HG03135 (cell line): ENCODE data around the gene VAT1.
A peak's percentile ranks its signal among the peaks of the same experiment; 100 is the strongest.
"Not testable (repeated sequence)": the region's sequence is repeated elsewhere in the genome, so short reads cannot be mapped to it uniquely, and the experiment has no call there.

ENCODE experiments used
- ATAC-seq: cut with Tn5 transposase; IDR thresholded peaks from one replicate; pipeline ENCODE4 v1.9.1; 2021; ENCODE audit warnings: mild to moderate bottlenecking, moderate library complexity; ENCODE audit not compliant: unreplicated experiment

VAT1 gene

DNA sequence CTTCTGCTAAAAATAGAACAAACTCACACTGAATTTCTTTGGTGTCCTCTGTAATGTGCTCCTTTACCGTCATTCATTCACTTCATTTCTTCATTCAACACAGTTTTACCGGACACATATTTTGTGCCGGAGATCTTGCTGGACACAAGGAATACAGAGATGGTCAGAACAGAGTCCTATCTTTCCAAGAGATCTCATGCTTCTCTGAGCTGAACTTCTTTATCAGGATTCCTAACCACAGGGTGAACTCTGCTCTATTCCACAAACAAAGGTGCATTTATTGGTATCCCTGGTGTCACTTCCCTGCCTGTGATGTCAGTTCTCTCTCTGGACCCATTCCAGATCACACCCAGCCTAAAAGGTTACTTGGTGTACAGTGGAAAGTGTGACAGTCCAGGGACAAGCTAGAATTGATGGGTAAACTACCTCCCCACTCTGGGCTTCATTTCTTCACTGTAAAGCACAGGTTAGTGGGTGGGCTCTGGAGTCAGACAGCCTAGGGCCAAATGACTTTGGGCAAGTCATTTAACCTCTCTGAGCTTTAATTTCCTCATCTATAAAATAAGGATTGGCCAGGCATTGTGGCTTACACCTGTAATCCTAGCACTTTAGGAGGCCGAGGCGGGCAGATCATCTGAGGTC is 11.4 kb downstream of the VAT1 start:
- ATAC-seq: no peak

DNA sequence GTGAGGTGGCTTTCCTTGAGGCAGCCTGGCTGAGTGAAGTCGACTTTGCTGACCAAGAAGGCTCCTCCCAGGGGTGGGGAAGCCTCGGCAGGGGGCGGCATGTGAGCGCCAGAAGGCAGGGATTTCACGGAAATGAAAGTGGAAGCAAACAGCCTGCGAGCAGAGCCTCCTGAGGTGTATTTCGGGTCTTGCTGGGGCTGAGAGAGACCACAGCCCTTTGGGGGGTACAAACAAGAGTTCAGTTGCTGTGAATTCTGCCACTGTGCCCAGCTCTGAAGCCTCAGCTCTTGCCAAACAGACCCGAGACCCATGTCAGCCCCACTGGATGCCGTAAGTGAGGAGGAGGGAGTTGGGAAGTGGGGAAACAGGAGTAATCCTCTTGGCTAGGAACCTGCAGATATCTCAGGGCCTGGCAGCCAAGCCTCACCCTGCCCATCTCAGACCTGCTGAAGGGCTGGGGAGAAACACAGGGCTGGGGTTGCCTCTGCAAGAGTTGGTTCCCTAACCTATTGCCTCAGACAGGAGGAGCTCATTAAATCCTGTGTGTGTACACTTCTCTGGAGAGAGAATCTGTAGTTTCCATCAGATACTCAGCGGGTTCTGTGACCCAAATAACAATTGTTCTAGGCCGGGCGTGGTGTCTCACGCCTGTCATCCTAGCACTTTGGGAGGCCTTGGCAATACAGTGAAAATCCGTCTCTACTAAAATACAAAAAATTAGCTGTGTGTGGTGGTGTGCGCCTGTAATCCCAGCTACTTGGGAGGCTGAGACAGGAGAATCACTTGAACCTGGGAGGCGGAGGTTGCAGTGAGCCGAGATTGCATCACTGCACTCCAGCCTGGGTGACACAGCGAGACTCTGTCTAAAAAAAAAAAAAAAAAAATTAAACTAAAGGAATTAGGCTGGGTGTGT is 15.3 kb downstream of the VAT1 start, which contains the start of gene IFI35:
Gene IFI35, plus strand, starts transcription at position 146 of the 913 bp plus-strand sequence. Its CDS starts 164 bp downstream, at position 310.
- peak; percentile 81 for ATAC-seq

DNA sequence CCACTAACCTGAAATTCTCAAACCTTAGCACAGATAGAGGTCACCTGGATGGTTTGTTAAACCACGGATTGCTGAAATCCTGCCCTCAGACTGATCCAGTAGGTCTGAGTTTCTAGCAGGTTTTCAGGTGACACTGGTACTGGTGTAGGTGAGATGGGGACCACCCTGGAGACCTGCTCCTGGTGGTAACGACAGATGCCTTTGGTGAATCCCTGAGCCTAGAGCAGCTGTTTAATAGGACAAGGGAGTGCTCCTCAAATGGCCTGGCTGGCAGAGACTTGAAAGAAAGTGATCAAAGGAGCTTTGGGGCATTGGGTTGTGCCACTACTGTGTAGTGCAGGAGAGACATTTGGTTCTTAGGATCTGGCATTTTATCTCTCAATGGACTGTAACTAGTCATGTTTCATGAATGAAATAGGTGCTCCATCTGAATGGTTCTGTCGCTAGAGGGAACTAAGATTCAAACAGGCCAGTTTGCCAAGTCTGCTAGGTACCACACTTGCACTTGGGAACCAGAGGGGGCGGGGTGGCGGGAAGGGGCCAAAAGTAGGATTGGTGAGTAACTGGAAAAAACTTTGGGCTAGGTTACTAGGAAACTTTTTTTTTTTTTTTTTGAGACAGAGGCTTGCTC is 18.5 kb downstream of the VAT1 start:
- ATAC-seq: no peak

DNA sequence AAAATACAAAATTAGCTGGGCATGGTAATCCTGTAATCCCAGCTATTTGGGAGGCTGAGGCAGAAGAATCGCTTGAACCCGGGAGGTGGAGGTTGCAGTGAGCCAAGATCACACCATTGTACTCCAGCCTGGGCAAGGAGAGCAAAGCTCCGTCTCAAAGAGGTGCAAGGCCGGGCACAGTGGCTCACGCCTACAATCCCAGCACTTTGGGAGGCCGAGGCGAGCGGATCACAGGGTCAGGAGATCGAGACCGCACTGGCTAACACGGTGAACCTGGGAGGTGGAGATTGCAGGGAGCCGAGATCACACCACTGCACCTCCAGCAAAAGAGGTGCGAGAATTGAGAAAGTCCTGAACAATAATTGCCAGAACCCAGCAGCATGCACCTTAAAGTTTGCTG is 21.3 kb downstream of the VAT1 start:
- ATAC-seq: not testable (repeated sequence)

DNA sequence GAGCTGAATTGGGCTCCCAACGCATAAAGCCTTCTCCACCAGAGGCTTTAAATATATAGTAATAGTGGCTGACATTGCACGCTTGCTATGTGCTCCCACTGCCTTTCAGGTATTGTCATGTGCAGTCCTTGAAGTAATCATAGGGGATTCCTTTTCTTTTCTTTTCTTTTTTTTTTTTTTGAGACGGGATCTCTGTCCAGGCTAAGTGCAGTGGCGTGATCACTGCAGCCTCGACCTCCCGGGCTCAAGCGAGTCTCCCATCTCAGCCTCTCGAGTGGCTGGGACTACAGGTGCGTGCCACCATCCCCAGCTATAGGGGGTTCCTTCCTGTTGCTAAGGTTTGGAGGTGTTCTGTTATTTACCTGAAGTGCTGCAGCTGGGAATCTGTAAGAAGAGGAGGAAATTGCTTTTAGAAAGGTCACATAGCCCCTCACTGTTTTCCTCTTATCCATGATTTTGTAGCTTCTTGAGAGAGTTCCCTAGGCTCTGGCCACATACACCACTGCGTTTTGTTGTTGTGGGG is 23.1 kb downstream of the VAT1 start:
- ATAC-seq: no peak

DNA sequence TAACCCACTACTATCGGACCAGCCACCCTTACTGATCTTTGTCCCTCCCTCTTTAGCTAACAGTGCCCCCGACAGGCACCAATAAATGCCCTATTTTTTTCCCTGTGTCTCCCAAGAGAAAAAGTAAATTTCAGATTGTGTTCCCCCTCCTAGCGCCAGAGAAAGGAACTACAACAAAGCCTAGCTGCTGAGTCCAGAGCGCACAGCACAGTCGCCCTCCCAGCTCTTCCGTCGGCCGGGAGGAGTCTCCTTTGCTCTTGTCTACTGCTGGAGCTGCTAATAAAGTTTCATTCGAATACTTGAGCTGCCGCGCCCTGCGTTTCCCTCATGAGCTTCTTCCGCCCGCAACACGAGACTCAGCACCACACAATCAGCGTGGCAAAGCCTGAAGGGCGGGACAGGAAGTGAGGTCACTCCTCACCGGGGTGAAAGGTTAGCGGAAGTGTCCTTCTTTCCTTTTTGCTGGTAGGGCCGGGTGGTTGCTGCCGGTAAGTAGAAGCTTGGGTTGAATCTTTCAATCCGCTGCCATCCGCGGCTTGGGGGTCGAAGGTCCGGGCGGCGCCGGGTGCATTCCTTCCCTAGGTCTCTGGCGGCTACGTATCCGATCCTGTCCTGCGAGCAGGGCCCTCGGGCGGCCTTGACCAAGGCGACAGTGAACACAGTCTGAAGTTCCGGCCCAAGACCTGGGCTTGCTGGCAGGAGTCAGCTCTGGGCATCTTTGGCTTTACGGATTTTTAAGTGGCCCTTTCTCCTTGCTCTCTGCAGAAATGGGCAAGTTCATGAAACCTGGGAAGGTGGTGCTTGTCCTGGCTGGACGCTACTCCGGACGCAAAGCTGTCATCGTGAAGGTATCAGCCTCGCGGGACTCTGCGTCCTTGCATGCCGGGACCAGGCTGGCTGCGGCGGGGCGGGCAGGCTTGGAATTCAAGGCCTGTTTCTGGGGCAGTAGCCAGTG is 23.9 kb downstream of the VAT1 start, which contains the start of gene RPL27:
Gene RPL27, plus strand, starts transcription at position 436 of the 955 bp plus-strand sequence. Its CDS starts 332 bp downstream, at position 768.
- ATAC-seq: peak; percentile 90

DNA sequence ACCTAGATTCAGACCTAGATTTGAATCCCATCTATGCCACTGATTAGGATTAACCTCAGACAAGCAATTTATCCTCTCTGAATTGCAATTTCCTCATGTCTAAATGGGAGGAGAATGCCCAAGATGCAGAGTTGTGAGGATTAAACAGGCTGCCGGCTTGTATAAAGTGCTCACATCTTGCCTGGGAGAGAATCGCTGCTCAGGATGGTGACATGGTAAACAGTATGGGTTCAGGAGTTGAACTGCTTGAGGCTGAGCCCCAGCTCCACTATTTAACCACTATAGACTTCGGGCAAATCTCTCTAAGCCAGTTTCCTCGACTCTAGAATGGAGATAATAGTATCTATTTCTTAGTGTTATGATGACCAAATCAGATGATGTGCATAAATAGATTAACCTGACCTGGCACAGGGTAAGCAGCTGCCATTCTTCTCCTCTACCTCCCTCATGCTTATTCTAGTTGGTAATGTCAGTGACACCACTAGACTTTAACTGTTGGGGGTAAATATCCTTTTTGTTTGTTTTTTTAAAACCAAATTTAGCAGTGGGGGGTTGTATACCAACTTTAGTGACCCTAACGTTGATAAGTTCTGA is 24.7 kb downstream of the VAT1 start:
- no peak for ATAC-seq

DNA sequence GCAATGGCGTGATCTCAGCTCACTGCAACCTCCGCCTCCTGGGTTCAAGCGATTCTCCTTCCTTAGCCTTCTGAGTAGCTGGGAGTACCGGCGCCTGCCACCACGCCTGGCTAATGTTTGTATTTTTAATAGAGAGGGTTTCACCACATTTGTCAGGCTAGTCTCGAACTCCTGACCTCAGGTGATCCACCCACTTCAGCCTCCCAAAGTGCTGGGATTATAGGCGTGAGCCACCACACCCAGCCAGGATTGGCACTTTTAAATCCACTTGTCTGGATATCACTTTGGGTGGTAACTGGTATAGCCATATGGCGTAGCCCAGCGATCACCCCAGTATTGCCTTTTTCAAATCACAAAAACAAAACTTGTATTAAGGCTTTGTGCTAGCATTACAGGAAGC is 28.3 kb downstream of the VAT1 start:
- ATAC-seq: not testable (repeated sequence)

DNA sequence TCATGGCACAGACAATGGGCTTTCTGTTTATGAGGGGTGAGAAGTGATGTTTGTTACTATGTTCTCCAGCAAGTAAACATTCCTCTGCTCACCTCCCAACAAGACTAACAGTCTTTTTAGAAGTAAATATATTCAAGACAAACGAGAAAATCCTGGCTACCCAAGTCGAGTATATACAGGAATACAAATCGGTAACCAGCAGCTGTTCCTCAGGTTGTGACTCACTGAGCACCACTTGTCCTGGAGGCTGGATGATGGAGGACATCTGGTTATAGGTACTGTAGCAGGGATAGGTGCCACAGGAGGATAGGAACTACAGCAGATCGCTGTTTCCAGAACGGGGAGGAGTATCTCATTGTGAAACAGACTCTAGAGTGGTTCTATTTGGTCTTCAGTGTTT is 29.3 kb downstream of the VAT1 start:
- no peak for ATAC-seq

DNA sequence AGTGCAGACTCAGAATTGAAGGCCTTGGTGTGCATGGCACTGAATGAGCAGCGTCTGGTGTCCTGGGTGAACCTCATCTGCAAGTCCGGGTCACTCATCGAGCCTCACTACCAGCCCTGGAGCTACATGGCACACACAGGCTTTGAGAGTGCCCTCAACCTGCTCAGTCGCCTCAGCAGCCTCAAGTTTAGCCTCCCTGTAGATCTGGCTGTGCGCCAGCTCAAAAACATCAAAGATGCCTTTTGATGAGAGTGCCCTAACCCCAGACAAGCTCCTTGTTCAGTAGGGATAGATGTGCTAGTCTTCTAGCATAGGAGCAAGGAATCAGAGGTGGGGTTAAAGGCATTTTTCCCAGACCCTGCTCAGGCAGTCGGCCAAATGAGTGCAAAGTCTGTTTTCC is 30.7 kb downstream of the VAT1 start:
- ATAC-seq: no peak

DNA sequence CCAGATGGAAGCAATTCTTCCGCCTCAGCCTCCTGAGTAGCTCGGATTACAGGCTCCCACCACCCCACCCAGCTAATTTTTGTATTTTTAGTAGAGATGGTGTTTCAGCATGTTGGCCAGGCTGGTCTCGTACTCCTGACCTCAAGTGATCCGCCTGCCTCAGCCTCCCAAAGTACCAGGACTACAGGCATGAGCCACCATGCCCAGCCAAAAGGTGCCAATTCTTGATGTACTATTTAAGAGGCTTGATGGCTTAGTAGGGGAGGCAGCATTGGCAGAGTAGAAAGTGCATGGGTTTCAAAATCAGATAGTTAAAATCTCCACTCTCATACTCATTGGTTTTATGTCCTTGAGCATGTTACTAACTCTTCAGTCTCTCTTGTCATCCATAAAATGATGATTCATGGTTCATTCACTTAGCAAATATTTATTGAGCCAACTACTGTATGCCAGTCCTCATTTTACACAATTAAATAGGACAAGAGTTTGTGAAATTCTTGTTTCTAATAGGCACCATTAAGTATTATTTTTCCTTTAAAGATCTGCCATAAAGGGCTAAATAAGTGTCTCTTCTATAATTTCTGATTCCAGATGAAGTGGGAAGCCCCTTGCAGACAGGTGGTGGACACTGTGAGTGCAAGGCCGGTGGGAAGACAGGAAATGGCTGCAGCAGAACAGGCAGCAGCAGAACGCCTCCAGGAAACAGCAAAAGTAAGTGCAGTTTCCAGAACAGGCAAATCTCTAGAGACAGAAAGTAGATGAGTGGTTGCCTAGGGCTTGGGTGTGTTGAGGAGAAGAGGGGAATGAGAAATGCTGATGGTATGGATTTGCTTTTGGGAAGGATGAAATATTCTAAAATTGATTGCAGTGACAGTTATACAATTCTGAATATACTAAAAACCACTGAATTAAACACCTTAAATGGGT is 32.2 kb downstream of the VAT1 start:
- no peak for ATAC-seq

DNA sequence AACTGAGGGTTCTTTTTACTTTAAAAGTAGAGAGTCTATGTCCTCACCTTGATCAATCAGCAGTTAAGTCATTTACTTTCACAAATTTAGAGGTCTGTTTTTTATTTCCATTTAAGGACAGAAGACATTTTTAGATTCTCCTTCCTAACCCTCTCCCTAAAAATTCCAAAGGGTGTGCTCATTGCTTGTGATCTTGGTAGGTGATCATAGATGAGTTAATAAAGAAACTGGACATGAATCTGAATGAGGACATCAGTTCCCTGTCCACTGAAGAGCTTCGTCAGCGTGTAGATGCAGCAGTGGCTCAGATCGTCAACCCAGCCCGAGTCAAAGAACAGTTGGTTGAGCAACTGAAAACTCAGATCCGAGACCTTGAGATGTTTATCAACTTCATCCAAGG is 33.0 kb downstream of the VAT1 start:
- ATAC-seq: no peak

DNA sequence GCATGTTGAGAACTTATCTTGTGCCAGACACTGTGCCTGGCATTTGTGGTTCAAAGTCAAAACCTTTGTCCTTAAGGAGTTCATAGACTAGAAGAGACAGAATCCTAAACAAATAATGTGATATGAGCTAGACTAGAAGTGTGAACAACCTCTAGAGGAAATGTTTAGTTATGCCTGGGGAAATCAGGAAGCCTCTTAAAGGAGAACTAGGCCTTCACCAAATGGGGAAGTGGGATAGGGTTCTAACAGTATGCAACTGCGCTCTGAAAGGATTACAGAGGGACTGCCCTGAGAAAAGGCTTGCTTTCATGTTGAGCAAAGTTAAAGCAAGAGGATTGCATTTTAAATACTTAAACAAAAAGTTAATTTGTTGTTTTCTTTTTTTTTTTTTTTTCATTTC is 37.0 kb downstream of the VAT1 start:
- no peak for ATAC-seq

DNA sequence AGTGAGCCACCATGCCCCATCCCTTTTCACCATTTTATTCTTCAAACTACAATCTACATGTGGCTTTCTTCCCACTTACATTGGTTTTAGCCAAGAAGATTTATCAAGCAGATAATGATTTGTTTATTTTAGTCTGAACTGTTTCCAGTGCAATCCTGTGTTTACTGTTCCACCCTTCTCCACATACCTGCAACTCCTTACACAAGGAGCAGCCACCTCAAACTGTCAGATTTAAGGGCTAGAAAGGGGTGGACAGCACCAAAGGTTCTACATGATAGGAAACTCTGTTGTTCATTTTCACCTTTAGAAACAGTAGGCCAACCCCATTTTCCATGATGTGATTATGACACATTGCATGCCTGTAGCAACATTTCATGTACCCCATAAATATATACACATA is 39.9 kb downstream of the VAT1 start:
- no peak for ATAC-seq

DNA sequence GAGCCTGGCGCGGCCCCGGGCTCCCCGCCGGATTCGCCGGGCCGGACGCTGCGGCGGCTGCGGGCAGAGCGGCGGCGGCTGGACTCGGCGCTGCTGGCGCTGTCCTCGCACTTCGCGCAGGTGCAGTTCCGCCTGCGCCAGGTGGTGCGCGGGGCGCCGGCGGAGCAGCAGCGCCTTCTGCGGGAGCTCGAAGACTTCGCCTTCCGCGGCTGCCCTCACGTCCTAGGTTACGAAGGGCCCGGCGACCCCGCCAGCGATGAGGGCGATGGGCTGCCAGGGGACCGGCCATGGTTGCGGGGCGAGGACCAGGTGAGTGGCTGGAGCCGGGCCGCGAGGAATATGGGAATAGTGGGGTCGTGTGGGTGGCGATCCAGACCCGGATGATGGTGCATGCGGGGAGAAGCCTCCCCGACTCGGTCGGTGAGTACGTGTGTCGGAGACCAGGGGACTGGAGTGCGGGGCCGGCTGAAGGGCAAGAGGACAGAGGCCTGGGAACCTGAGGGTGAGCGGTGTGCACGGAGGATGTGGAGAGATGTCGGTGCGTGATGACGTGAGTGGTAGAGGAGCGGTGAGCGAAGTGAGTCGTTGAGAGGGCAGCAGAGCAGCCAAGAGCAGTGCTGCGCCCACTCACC is 41.3 kb downstream of the VAT1 start:
- ATAC-seq: peak; percentile 53

DNA sequence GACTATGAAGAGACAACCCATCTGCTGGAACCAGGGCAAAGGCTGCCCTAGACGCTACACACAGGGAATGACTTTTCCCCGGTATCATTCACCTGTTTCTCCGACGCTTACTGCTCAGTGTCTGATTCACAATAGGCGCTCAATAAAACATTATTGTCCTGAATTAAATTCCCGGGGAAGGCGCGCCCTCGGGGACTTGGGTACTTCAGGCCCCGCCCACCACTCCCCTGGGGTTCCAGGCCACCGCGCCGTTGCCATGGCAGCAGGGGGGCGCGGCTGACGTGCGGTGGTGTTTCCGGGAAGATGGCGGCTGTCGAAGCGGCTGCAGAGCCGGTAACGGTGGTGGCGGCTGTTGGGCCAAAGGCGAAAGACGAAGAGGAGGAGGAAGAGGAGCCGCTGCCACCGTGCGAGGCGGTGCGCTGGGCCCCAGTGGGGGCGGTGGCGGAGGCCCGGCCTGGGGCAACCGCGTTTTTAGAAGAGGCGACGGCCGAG is 41.9 kb downstream of the VAT1 start, which contains the start of gene RUNDC1:
Gene RUNDC1, plus strand, starts transcription at position 292 of the 492 bp plus-strand sequence. Its CDS starts 12 bp downstream, at position 304.
- ATAC-seq: peak; percentile 55

DNA sequence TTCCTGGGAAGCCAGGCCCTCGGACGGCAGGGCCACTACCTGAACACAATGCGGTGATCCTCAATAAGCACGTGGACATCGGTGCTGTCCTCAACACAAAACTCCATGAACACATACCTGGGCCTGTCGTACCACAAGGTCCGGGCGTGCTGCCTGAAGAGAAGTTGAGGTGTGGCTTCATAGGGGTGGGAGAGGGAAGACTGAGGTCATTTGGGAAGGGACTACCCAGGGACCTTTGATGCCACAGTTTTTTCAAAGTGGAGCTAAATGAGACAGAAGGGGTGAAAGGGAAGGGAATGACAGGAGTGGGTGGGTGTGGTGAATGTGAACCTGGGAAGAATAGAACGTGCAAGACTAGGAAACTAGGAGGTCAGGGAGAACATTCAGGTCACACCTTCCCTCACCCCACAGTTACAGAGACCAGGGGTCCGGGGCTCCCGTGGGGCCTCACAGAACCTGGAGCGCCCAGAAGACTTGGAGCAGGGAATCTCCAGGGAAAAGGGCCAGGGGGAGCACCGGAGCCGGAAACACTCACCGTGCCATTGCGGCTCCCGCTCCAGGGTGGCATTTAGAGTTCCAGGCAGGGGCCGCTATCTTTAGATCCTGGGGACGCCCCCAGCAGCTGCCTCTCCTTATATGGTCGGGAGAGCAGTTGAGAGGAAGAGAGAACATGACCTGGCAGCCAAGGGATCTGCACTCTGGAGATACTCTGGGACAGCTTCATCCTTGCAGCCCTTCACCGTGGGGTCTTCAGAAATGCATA is 42.5 kb downstream of the VAT1 start, which contains the start of gene PTGES3L:
Gene PTGES3L, minus strand, starts transcription at position 570 of the 763 bp plus-strand sequence. Its CDS starts 27 bp downstream, at position 543.
- ATAC-seq: peak; percentile 41
